ENCODE data around the gene GALNT4. TPM values are rescaled to one million over a fixed set of nuclear protein-coding genes. Genes with fewer than 3 reads are reported as not detected.

GALNT4 gene
- total and polyA plus RNA-seq, 8 donors, result 0.45 to 111 (median 6.6) TPM

Small RNAs within 50 kb of the gene (small RNA-seq; reads per million reads assigned to genes)
- 0 reads per million in 4 donors for gene AC025034.2
- 0 reads per million in 4 donors for gene POC1B-GALNT4

Other genes starting within 250 kb of the GALNT4 start
- gene DUSP6, start 172.3 kb downstream of the GALNT4 start, total RNA-seq, result 100 to 1,000 TPM in 1 of 5 donors, 10 to 100 TPM in 4; 27.5 to 105 (median 30.7) TPM
- gene DUSP6, start 172.3 kb downstream of the GALNT4 start, polyA plus RNA-seq, result 10 to 100 TPM; 11.3 to 16.5 (median 14.8) TPM
- 10 to 100 TPM in 4 of 5 donors, 1 to 10 TPM in 1; 1.7 to 68.3 (median 55.8) TPM for gene POC1B, start 1.3 kb upstream of the GALNT4 start, total RNA-seq
- 10 to 100 TPM in 2 of 3 donors, 1 to 10 TPM in 1; 7.1 to 14.4 (median 12.5) TPM for gene POC1B, start 1.3 kb upstream of the GALNT4 start, polyA plus RNA-seq
- 10 to 100 TPM; 15.8 to 84.1 (median 31.0) TPM for gene ATP2B1, start 184.0 kb upstream of the GALNT4 start, total RNA-seq
- 1 to 10 TPM; 3.5 to 4.7 (median 4.0) TPM for gene ATP2B1, start 184.0 kb upstream of the GALNT4 start, polyA plus RNA-seq